ENCODE results near the gene PLB1. TPM values are rescaled to one million over a fixed set of nuclear protein-coding genes. Genes with fewer than 3 reads are reported as not detected.

Gene PLB1
- polyA plus RNA-seq, 2 of the 4 experiments (the other 2 are of a cell fraction) = 0.26 to 1.4 TPM

- Histone ChIP-seq H3K9me3 (peaks cover 16% of the 10 kb centered on the region), H3K4me3 (no peak overlapping the region), H3K4me2 (no peak overlapping the region), H3K27ac (no peak overlapping the region), H3K4me1 (no peaks in the 10 kb centered on the region)
- CTCF ChIA-PET = interaction anchor here (0.9 to 2.1 kb wide), 2 partner anchors 8 to 778 kb away, joined by 3 to 8 read pairs; no protein-coding TSS in a partner anchor
- 17% methylated on average over 2 of the region's 2 CpGs for WGBS (ENCODE audit: missing lambda C conversion rate)
- no peak for TF ChIP-seq JUN (IDR thresholded peaks at IDR 0.05)
- TF ChIP-seq CHD4 (IDR thresholded peaks at IDR 0.05; ENCODE audit: borderline replicate concordance) = no peak
- TF ChIP-seq FOXS1 (CRISPR knock-in tag; IDR thresholded peaks at IDR 0.05) = no peak
- POLR2A ChIA-PET = no interaction called here
- FAIRE-seq (no peak), ATAC-seq (no peak), DNase-seq (ENCODE audit: low read depth in 1 of 2, low spot score in 1 of 2) (no peak)
These were observed 34.8 kb upstream of the PLB1 start for GRCh38 chr2:28461056-28461455.

GRCh38 chr2:28462122-28462521 is 33.7 kb upstream of the PLB1 start:
- no peaks in the 10 kb centered on the region for H3K4me1 ChIP-seq
- POLR2A ChIA-PET = no interaction called here
- H3K4me3 ChIP-seq = no peak overlapping the region
- ATAC-seq = no peak
- no peak for DNase-seq (ENCODE audit: low read depth in 1 of 2, low spot score in 1 of 2)
- no peak overlapping the region for H3K4me2 ChIP-seq
- H3K9me3 ChIP-seq = peaks cover 16% of the 10 kb centered on the region
- no peak for TF ChIP-seq EP300 (IDR thresholded peaks at IDR 0.05)
- TF ChIP-seq FOSB (CRISPR knock-in tag; IDR thresholded peaks at IDR 0.05) = no peak
- TF ChIP-seq EHMT2 (IDR thresholded peaks at IDR 0.05; ENCODE audit: low read depth) = no peak
- TF ChIP-seq CBX8 (IDR thresholded peaks at IDR 0.05) = no peak
- TF ChIP-seq BCL3 (IDR thresholded peaks at IDR 0.05) = no peak
- TF ChIP-seq JUN (IDR thresholded peaks at IDR 0.05) = no peak
- TF ChIP-seq REST (IDR thresholded peaks at IDR 0.05) = no peak
- no peak for TF ChIP-seq NR3C1 (IDR thresholded peaks at IDR 0.05)
- no peak for TF ChIP-seq NFE2L2 (conservative IDR thresholded peaks at IDR 0.05; ENCODE audit: low read length)
- no peak for TF ChIP-seq POLR2AphosphoS2 (conservative IDR thresholded peaks at IDR 0.05; ENCODE audit: low read length)
- no peak for TF ChIP-seq HMGXB4 (CRISPR knock-in tag; IDR thresholded peaks at IDR 0.05; ENCODE audit: borderline replicate concordance)
- TF ChIP-seq RARB (CRISPR knock-in tag; IDR thresholded peaks at IDR 0.05) = no peak
- no peak for TF ChIP-seq SREBF2 (IDR thresholded peaks at IDR 0.05)
- no peak for TF ChIP-seq FOXS1 (CRISPR knock-in tag; IDR thresholded peaks at IDR 0.05)
- TF ChIP-seq CHD4 (IDR thresholded peaks at IDR 0.05; ENCODE audit: borderline replicate concordance) = no peak
- no peak overlapping the region for H3K27ac ChIP-seq
- FAIRE-seq = no peak
- CTCF ChIA-PET = interaction anchor here (0.8 to 2.7 kb wide), 3 partner anchors 9 to 1377 kb away, joined by 3 to 19 read pairs (median 8); no protein-coding TSS in a partner anchor

- ChIA-PET CTCF (interaction anchor here (2.7 kb wide), 1 partner anchor 10 kb away, joined by 19 read pairs; no protein-coding TSS in a partner anchor), POLR2A (no interaction called here)
- Histone ChIP-seq H3K4me1 (no peaks in the 10 kb centered on the region), H3K9me3 (peaks cover 16% of the 10 kb centered on the region), H3K4me3 (no peak overlapping the region), H3K4me2 (no peak overlapping the region), H3K27ac (no peak overlapping the region)
- 47% methylated on average over 6 of the region's 6 CpGs for WGBS (ENCODE audit: missing lambda C conversion rate)
- TF ChIP-seq MYC (IDR thresholded peaks at IDR 0.05; ENCODE audit: borderline replicate concordance, low read length) (no peak), GATA3 (IDR thresholded peaks at IDR 0.05; ENCODE audit: borderline replicate concordance) (no peak), JUN (IDR thresholded peaks at IDR 0.05) (no peak), ZC3H11A (IDR thresholded peaks at IDR 0.05) (no peak), HMGXB4 (CRISPR knock-in tag; IDR thresholded peaks at IDR 0.05; ENCODE audit: borderline replicate concordance) (no peak), EHF (CRISPR knock-in tag; IDR thresholded peaks at IDR 0.05) (no peak), MAZ (IDR thresholded peaks at IDR 0.05; ENCODE audit: borderline replicate concordance, low read depth, low read length) (no peak), TP53 (CRISPR knock-in tag; IDR thresholded peaks at IDR 0.05) (no peak)
- FAIRE-seq (no peak), ATAC-seq (no peak), DNase-seq (ENCODE audit: low read depth in 1 of 2, low spot score in 1 of 2) (no peak)
These were observed 32.5 kb upstream of the PLB1 start for GRCh38 chr2:28463211-28463816.

Data from A549 (cell line).